GM19240 (cell line): ENCODE measurements around the gene MYOM1.

ENCODE experiments used
- DNase-seq: peaks from one replicate; pipeline ENCODE4 v3.0.0; 2011; ENCODE audit warnings: low spot score; ENCODE audit not compliant: insufficient read length

Gene MYOM1

DNA sequence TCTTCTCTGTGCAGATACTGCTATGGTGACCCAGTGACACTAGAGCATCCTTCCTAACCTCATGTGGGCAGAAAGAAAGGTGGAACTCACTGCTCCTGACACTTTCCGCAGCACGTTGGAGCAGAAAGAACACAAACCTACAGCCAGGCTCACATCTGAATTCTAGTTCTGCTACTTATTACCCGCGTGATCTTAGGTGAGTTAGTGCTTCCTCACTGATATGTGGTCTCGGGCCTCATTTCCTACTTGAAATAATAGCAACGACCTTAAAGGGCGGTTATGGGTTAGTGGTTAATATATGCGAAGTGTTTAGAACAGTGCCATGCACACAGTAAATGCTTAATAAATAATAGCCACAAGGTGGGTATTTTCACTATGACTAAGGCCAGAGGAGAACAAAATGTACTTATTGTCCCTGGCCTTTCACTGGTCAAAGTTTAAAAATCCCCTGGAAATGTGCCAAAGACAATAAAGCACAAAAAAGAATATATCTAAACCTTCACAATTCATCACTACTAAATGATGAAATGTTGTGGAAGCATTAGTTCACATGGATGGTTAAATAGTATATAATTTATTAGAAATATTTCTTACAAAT lies 66.6 kb downstream of the MYOM1 start:
- DNase-seq, result no peak

DNA sequence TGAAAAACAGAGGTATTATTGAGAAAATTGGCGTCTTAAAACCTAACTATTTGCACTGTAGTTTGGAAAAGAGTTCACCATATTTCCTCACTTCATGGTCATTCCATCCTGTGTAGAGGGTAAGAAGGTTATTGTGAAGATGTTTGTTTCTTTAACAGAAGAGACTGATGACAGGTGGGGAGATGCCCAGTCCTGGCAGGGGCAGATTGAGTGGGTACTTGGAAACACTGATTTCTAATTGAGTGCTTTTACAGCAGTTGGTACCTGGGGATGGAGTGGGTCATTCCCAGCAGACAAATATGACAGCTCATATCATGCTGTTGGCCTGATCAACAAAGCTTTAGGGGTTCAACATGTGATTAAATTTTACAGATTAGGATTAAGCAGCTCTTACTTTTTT lies 67.5 kb downstream of the MYOM1 start:
- DNase-seq, result no peak

DNA sequence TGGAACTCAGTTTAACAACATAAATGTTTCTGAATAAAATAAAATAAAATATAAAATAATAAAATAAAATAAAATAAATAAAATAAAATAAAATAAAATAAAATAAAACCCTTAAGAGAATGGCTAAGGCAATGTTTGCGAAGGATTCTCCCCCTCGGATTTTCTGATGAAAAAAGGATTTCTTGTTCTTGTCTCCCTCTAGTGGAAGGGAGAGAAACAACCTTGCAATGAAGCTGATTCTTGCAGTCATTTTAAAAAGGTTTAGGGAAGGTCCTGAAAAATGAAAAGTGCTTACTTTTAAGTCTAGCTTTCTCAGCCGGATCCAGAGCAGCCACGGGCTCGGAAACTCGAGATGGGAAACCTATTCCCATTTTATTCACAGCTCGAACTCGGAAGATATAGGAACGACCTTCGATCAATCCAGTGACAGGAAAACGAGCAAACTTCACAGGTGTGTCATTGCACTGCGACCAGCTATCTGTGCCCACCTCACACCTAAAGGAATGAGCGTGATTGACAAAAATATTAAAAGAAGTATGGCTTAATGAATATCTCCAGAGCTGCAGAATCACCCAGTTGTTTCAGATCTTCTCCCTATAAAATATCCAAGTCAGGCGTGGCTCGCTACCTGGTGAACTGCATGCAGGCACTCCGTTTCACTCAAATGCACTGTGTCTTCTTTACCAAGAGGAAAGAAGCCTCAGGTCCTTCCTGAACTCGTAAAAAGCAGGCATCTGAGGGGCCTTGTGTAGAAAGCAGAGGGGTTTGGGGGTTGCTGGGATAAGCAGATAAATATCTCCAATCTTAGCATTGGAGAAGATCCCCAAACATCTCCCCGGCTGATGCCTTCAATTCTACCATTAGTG lies 68.1 kb downstream of the MYOM1 start:
- DNase-seq, result peak; percentile 7

DNA sequence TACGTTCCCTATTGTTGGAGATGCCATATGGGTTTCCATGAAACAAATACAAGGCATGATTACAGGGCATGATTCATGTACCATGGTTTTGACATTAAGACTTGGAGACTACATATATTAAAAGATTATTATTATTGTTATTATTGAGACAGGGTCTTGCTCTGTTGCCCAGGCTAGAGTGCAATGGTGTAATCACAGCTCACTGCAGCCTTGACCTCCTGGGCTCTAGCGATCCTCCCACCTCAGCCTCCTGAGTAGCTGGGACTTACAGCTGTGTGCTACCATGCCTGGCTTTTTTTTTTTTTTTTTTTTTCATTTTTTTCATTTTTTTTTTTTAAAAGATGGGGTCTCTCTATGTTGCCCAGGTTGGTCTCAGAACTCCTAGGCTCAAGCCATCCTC lies 69.1 kb downstream of the MYOM1 start:
- DNase-seq, result no peak

DNA sequence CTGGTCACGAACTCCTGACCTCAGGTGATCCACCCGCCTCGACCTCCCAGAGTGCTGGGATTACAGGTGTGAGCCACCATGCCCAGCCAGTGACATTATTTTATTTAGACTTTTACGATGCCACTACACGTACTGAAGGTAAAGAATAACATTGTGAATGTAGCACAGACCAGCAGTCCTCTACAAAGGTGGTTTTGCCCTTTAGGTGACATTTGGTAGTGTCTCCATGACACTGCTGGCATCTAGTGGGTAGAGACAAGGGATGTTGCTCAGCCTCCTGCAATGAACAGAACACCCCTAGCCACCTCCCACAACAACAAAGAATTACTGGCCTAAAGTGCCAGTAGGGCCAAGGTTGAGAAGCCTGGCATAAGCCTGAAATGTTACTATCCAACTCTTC lies 69.5 kb downstream of the MYOM1 start:
- no peak for DNase-seq

DNA sequence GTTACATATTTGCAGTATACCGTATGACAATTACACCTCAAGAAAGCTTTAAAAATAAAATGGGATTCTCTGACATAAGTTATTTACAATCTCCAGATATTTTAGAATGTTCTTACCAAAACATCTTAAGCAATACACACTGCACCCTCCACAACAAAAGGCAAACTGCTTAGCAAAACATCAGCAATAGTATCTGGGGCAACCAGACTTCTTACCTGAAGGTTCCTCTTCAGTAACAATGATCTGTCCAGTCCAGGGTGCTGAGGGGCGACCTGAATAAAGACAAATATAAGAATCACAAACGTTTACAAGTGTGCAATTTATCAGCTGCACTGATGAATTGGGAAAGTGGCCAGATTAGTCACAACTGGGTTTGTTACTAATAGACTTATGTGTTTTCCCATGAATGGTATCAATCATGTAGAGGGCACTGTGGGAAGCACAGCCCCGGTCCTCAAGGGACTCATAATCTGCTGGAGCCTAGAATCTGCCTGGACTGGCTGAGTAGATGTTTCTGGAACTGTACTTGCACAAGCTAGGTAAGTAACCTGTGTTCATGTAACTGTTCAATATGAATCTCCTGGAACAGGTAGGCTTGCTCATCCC lies 70.7 kb downstream of the MYOM1 start:
- DNase-seq, result no peak

DNA sequence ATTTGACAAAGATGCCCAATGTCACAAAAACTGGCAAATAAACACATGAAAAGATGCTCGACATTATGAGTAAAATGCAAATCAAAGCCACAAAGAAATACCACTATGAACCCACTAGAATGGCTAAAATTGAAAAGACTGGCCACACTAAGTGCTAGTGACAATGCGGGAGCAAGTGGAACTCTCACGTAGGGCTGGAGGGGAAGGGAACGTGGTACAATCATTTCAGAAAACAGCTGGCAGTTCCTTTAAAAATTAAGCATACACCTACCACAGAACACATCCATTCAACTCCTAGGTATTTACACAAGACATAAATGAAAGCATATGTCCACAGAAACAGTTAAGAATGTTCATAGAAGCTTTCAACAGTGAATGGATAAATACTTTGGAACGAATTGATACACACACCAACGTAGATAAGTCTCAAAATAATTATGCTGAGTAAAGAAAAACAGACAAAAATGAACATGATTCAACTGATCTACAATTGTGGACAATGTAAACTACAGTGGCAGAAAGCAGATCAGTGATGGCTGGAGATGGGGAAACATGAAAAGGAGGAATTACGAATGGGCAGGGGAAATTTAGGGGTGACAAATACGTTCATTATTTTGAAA lies 71.7 kb downstream of the MYOM1 start:
- no peak for DNase-seq

DNA sequence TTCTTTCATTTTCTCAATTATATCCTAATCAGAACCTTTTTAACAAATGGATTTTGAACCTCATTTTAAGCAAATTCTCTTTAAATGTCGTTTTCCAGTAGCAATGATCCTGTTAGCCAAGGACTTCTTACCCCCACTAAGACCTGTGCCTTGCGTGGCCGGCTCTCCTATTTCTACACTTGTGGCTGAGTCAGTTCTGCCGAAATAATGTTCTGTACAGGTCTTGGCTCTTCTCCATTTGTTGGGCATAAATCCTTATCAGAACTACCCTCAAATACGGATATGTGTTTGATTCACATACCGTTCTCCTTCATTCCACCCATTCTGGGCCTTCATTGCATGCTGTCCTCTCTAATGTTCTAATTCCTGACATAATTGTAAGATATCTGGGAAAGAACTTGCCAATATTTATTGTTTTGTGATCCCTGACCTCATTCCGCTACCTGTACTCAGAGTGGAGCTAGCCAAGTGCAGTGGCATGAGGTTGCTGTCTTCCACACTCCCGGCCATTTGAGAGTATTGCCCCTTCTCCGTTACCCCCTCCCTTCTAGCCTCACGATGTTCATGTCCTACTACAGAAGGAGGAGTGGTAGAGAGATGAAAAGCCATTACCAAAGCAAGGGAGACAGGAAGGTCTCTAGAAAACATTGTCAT lies 78.7 kb downstream of the MYOM1 start:
- no peak for DNase-seq

DNA sequence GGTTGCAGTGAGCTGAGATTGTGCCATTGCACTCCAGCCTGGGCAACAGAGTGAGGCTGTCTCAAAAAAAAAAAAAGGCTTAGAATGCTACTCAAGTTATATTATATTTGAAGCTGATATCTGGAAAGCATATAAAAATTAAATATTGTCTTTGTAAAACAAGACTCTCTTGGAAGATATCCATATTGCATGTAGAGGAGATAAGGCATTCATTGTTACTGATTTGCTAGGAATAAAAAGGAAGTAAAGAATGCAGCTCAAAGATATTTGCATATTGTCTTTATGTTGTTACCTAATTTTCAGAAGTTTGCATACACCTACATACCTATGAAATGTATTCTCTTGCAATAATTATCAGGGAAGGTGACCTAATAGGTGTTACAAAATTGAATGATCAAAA lies 79.4 kb downstream of the MYOM1 start:
- DNase-seq, result no peak

DNA sequence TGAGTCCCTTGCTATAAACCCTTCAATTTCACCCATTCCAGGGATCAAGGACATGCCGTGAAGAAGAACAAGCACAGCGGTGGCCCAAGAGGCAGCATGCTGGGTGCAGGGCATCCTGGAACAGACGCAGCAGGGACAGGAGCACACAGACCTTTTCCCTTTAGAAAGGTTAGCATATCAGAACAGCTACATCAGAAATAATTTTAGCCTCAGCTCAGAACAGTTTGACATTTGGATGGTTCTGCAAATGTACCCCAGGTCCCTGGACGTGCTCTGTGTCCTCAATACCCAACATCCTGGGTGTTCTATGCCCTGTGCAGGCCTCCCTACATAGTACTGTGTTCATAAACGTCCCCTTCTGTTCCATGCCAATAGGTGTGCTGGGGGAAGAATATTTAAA lies 80.4 kb downstream of the MYOM1 start:
- DNase-seq, result no peak

DNA sequence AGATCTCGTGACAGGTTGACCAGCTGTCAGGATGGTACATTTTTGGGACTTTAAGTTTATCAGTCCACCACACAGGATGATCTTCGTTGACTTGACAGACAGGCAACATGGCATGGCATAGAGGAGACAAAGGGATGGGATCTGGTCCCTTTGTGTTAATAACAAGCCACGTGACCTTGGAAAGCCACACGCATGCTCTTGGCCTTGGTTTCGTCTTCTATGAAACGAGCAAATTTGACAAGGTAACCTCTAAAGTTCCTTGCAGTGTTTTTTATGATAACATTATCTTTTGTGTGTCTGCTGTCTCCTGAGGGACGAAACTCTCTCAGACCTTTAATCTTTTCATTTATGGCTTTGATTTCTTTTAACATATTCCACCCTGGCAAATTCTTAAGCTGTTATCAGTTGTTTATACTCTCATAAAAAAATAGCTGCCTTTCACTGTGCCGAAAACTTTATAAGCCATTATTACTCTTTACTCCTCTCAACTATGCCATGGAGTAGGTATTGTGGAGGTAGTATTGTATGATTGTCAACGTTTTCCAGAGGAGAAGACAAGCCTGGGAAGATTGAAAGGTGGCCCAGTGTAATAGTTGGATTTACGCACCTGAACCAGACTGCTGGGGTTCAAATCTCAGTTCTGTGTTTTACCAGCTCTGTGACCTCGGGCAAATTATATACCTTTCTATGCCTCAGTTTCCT lies 81.3 kb downstream of the MYOM1 start:
- no peak for DNase-seq

DNA sequence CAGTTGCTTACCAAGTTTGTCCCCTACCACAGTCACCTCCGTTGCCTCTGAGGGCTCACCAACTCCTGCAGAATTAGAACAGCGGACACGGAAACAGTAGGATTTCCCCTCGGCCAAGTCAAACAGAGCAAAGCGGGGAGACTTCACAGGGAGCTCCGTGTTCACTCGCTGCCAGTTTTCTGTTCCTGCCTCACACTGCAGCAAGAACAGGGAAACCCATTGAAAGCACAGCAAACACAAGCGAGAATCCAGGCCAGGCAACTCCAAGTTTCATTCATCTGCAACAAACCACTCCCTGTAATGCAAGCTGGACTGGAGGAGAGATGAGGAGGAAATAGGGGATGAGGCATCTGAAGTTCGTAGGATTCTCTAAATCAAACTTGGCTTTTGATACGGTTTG lies 84.2 kb downstream of the MYOM1 start:
- no peak for DNase-seq

DNA sequence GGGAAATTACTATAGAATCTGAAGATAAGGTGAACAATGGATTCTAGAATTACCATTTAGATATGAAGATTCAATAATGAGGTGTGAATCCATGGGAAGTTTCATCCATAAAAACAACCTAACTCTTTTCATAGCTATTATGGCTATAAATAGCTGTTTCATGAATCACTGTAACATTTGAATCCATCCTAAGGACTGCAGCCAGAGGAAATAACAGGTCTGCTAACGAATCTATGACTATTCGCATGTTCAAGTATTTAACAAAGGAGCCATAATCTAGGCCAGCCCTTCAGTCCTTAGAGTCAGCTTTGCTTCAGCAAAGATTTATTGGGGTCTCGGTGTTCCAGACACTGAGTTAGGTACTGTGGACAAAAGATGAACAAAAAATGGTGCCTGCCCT lies 87.1 kb downstream of the MYOM1 start:
- no peak for DNase-seq

DNA sequence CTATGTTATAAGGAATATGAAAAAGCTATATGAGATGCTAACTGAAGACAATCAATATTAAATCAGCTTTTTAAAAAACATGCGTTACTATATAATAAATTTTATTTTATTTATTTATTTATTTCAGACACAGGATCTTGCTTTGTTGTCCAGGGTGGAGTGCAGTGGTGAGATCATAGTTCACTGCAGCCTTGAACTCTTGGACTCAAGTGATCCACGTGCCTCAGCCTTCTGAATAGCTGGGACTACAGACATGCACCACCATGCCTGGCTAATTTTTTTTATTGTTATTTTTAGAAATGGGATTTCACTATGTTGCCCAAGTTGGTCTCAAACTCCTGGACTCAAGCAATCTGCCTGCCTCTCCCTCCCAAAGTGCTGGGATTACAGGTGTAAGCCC lies 89.4 kb downstream of the MYOM1 start:
- no peak for DNase-seq

DNA sequence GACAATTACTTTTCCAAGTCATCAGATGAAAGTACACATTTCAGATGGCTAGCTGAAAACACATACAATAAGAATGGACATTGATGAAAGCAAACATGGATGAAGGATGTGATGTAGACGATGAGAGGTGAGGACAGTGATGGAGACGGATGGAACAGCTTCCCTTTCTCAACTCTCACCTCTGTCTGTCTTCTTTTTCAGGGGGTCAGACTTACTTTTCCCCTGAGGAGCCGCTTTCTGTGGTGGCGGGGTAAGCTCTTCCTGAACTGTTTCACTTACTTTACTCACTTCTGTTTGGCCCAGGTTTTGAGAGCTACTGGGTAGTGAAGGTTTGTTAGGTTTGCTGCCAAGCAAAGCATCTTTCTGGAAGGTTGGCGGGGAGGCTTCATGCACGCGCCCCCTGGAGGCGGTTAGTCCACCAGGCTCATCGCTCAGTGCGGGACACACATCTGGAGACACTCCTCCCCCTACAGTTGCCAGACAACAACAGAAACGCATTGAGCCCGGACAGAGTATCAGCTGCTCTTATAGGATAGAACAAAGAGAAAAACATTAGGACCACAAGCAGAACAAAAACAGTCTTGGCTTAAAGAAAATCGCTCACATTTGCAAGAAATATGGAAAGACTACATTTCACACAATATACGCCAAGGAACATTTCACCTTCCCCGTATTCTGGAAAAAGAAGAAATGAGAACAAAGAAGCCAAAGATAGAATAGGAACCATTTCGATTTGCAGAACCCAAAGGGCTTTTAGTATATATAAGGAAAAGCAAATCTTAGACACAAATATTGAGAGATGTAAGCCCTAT lies 90.5 kb downstream of the MYOM1 start:
- DNase-seq, result peak; percentile 74

DNA sequence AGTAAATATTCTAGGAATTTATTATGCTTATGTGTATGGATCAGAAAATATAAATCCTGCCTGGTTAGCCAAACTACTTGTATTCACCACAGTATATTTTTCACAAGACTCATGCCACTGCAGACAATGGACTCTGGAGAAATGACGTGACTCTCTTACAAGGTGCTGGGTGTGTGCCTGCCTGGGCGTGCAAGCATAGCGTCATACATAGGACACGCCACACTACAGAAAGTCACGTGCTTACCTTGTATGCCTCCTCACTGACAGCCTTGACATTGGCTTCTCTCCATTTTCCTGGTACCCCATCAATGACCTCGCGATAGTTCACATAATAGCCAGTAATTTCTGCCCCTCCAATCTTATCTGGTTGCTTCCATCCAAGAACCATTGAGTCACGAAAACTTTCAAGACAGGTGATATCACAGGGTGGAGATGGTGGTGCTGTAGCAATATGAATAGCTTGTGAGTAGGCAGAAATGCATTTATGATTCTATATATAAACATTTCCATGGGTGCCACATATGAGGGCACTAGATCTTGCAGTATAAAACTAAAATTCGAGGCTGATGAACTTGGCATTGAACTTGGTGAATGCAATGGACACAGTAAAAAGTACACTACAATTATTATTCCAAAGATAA lies 93.2 kb downstream of the MYOM1 start:
- no peak for DNase-seq

DNA sequence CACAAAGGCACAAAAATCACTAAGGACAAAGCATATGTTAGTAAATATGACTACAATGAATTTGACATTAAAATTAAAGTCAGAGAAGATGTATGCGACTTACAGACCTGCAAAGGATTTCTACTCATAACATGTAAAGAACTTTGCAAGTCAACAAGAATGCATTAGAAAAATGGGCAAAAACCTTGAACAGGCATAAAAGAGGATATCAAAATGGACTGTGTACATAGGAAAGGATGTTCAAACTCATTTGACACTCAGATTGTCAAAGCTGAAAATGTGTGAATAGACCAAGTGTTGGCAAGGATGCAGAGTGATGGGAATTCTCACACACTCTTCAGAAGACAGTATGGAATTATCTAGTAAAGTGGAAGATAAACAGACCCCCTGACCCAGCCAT lies 94.9 kb downstream of the MYOM1 start:
- DNase-seq, result no peak

DNA sequence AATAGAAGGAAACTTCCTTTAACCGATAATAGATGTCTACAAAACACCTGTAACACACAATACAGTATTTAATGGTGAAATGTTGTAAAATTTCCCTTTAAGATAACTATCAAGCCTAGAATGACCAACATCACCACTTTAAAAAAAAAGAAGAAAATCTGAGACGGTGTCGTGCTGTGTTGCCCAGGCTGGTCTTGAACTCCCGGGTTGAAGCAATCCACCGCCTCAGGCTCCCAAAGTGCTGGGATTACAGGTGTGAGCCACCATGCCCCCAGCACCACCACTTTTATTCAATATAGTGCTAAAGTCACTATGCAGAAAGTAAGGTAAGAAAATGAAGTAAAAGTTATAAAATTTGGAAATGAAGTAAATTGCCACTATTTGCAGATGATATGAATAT lies 96.9 kb downstream of the MYOM1 start:
- no peak for DNase-seq

DNA sequence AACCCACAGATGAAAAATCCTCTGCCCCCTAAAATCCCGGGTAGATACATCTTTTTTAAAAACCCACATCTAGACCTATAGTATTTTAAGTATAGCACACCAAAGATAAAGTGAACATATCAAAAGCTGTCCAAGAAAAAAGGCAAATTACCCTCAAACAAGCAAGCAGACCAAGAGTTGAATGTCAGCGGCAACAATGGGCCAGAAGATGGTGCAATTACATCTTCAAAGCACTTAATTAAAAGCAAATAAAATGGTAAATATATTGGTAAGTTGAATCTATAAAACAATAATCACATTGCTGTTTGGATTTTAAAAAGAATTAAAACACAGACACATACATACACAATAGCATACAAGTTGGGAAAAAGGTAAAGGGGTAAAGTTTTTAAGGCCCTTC lies 98.5 kb downstream of the MYOM1 start:
- DNase-seq, result no peak

DNA sequence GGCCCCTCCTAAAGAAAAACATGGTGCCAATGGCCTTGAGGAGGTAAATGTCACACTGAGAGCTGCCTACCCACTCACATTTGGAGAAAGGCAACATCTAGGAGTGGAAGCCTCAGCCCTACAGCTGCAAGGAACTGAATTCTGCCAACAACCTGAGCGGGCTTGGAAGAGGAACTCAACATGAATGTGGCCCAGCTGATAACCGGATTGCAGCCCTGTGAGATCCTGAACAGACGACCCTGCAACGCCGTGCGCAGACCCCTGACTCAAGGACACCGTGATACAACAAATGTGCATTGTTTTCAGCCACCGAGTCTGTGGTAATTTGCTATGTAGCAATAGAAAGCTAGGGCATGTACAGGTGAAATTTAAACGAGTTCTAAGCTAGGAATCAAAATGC lies 99.4 kb downstream of the MYOM1 start:
- no peak for DNase-seq
